Effector memory CD8-positive, alpha-beta T cell (primary cell): ENCODE results near the gene NFILZ.

Experiments
- ATAC-seq: fragments of 150-1000 bp; cut with Tn5 transposase; replicated peaks from 2 replicates; pipeline ENCODE4 v1.10.0; 2021; ENCODE audit warnings: mild to moderate bottlenecking, moderate library complexity
- DNase-seq, 3 experiments: peaks; one replicate each; pipeline ENCODE4 v3.0.0; 2021
- H3K27ac Mint-ChIP-seq, 2 donors: one replicate each; pipeline ENCODE4 v1.8.0; 2022; ENCODE audit warnings: mild to moderate bottlenecking in 2 of 2, mixed read lengths in 2 of 2, moderate library complexity in 2 of 2
- H3K27me3 Mint-ChIP-seq, 2 donors: one replicate each; pipeline ENCODE4 v1.8.0; 2022; ENCODE audit warnings: mixed read lengths in 2 of 2
- H3K36me3 Mint-ChIP-seq: one replicate; pipeline ENCODE4 v1.8.0; 2022; ENCODE audit warnings: mild to moderate bottlenecking, moderate library complexity, mixed read lengths; ENCODE audit not compliant: insufficient read depth
- H3K4me1 Mint-ChIP-seq, 2 donors: one replicate each; pipeline ENCODE4 v1.8.0; 2022; ENCODE audit warnings: low read depth in 2 of 2, mixed read lengths in 2 of 2
- H3K4me3 Mint-ChIP-seq, 2 donors: one replicate each; pipeline ENCODE4 v1.8.0; 2022; ENCODE audit warnings: mild to moderate bottlenecking in 2 of 2, mixed read lengths in 2 of 2, moderate library complexity in 2 of 2
- H3K9me3 Mint-ChIP-seq, 2 donors: one replicate each; pipeline ENCODE4 v1.8.0; 2022; ENCODE audit warnings: mixed read lengths in 2 of 2

Gene NFILZ

GRCh38 chr19:8639821-8640401 lies 9.5 kb downstream of the NFILZ start:
- peaks cover 28 to 34% of the 10 kb centered on the region in 2 donors for H3K27me3 Mint-ChIP-seq
- no peak for ATAC-seq
- H3K27ac Mint-ChIP-seq, result no peak overlapping the region
- no peak for DNase-seq
- no peaks in the 10 kb centered on the region for H3K9me3 Mint-ChIP-seq
- H3K4me3 Mint-ChIP-seq, result no peak overlapping the region
- H3K36me3 Mint-ChIP-seq, result no peaks in the 10 kb centered on the region
- peaks cover 5 to 9% of the 10 kb centered on the region in 2 donors for H3K4me1 Mint-ChIP-seq

DNA sequence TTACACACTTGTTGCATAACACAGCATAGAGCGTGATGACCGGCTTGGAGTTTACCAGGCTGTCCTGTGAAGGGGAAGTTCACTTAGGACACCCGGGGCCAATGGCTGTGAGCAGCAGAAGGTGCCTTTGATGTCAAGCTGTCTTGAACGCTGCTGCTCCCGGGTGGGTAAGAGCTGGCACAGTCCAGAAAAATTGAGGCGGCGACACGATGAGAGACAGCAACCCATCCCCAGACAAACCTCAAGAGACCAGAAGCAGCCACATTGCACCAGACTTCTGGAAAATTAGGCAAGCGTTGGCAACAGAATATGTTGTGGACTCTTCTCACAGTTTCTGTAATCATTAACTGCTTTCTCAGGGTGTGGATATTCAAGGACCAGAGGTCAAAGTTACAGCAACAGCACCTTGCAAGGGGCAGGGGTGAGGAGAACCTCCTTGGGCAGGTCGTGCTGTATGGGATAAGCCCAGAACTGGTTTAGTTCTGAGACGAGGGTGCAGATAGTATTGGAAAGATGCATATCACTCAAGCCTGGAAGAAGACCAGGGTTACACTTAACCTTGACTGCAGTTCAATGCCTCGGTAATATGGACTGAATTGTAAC lies 10.1 kb downstream of the NFILZ start:
- ATAC-seq (no peak), DNase-seq (no peak)
- peaks cover 3 to 9% of the 10 kb centered on the region in 2 donors for H3K4me1 Mint-ChIP-seq
- no peak overlapping the region for H3K27ac Mint-ChIP-seq
- no peaks in the 10 kb centered on the region for H3K9me3 Mint-ChIP-seq
- no peaks in the 10 kb centered on the region for H3K36me3 Mint-ChIP-seq
- H3K27me3 Mint-ChIP-seq, result peaks cover 29 to 33% of the 10 kb centered on the region in 2 donors
- H3K4me3 Mint-ChIP-seq, result no peak overlapping the region

- peaks cover 33 to 40% of the 10 kb centered on the region in 2 donors for H3K27me3 Mint-ChIP-seq
- ATAC-seq, result no peak
- no peak overlapping the region for H3K4me3 Mint-ChIP-seq
These were observed 10.9 kb downstream of the NFILZ start for GRCh38 chr19:8641221-8641907.

DNA sequence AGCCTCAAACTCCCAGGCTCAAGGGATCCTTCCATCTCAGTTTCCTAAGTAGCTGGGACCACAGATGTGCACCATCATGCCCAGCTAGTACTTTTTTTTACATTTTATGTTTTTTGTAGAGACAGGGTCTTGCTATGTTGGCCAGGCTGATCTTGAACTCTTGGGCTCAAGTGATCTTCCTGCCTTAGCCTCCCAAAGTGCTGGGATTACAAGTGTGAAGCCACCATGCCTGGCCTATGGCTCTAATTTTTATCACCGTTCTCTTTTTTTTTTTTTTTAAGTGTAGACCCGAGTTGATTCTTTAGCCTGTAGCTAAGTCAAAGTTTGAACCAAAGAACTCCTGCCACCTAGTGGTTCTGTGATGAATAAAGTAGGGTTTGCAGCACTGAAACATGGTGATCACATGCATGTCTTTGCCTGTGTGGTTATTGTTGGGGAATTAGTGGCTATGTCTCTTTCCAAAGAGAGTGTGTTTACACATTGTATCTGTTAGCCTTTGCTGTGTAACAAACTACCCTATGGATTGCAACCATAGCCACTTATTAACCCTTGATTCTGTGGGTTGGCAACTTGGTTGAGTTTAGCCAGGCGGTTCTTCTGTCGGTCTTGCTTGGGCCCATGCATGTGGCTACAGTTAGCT lies 11.6 kb downstream of the NFILZ start:
- ATAC-seq (peak; percentile 65), DNase-seq (peak; percentile 33 to 40 (median 40))
- no peaks in the 10 kb centered on the region for H3K36me3 Mint-ChIP-seq
- peaks cover 3 to 9% of the 10 kb centered on the region in 2 donors for H3K4me1 Mint-ChIP-seq
- no peak overlapping the region for H3K27ac Mint-ChIP-seq
- no peak overlapping the region for H3K4me3 Mint-ChIP-seq
- no peaks in the 10 kb centered on the region for H3K9me3 Mint-ChIP-seq
- peaks cover 37 to 47% of the 10 kb centered on the region in 2 donors for H3K27me3 Mint-ChIP-seq

More at GRCh38 chr19:8641221-8641907, 10.9 kb downstream of the NFILZ start:
- Mint-ChIP-seq H3K9me3 (no peaks in the 10 kb centered on the region), H3K36me3 (no peaks in the 10 kb centered on the region), H3K4me1 (peaks cover 3 to 9% of the 10 kb centered on the region in 2 donors), H3K27ac (no peak overlapping the region)
- DNase-seq, result no peak

- H3K27ac Mint-ChIP-seq, result no peak overlapping the region
- ATAC-seq, result no peak
- no peaks in the 10 kb centered on the region for H3K9me3 Mint-ChIP-seq
- H3K4me1 Mint-ChIP-seq, result peaks cover 3 to 9% of the 10 kb centered on the region in 2 donors
- no peak overlapping the region for H3K4me3 Mint-ChIP-seq
- DNase-seq, result no peak
- no peaks in the 10 kb centered on the region for H3K36me3 Mint-ChIP-seq
- H3K27me3 Mint-ChIP-seq, result peaks cover 39 to 49% of the 10 kb centered on the region in 2 donors
These were observed 12.1 kb downstream of the NFILZ start for GRCh38 chr19:8642561-8642960.

DNA sequence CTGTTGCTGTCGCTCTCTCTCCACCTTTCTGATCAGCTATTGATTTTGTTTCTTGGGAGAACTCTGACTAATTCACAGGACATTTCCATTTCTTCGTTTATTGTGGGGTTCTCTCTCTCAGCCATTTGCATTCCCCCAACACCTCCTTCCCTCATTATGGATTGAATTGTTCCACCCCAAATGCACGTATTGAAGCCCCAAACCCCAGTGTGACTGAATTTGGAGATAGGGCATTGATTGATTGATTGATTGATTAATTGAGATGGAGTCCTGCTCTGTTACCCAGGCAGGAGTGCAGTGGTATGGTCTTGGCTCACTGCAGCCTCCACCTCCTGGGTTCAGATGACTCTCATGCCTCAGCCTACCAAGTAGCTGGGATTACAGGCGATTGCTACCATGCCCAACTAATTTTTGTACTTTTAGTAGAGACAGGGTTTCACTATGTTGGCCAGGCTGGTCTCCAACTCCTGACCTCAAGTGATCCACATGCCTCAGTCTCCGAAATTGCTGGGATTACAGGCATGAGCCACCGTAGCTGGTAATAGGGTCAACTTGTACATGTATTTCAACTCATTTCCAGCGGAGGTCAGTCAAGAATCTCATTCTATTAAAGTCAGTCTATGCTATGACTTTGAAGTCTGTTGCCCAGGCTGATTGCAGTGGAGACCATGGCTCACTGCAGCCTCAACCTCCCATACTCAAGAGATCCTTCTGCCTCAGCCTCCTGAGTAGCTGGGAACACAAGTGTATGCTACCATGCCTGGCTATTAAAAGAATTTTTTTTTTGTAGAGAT lies 13.6 kb downstream of the NFILZ start:
- Mint-ChIP-seq H3K9me3 (no peaks in the 10 kb centered on the region), H3K4me3 (no peak overlapping the region), H3K4me1 (peaks cover 3 to 5% of the 10 kb centered on the region in 2 donors), H3K36me3 (no peaks in the 10 kb centered on the region), H3K27ac (no peak overlapping the region), H3K27me3 (peaks cover 30 to 38% of the 10 kb centered on the region in 2 donors)
- ATAC-seq (no peak), DNase-seq (no peak)

- Mint-ChIP-seq H3K4me3 (no peak overlapping the region), H3K9me3 (no peaks in the 10 kb centered on the region), H3K36me3 (peaks cover 3% of the 10 kb centered on the region), H3K27ac (no peak overlapping the region), H3K4me1 (peaks cover 0 to 3% of the 10 kb centered on the region in 2 donors), H3K27me3 (peaks cover 20 to 34% of the 10 kb centered on the region in 2 donors)
- ATAC-seq, result no peak
- DNase-seq, result no peak
These were observed 17.8 kb downstream of the NFILZ start for GRCh38 chr19:8648240-8648639.

- peaks cover 0 to 19% of the 10 kb centered on the region in 2 donors for H3K27me3 Mint-ChIP-seq
- H3K36me3 Mint-ChIP-seq, result peaks cover 3% of the 10 kb centered on the region
These were observed 24.3 kb downstream of the NFILZ start for GRCh38 chr19:8654591-8655339.

DNA sequence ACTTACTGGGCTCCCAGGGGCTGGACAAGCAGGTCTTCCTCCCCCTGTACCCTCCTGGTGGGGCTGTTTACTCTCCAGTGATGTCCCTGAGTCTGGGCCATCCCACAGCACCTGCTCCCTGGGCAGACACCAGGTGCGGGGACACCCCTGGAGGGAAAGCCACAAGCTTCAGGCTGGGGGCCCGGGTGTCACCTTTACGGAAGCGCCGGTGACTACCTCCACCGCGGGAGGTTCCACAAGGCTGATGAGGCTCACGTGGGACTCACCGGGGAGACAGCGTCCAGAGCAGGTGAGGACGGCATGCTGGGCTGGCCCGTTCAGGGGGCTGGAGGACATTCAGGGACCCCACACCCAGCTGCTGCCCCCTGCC lies 24.9 kb downstream of the NFILZ start:
- H3K27me3 Mint-ChIP-seq, result peaks cover 0 to 19% of the 10 kb centered on the region in 2 donors
- H3K27ac Mint-ChIP-seq, result peak overlapping the region in 1 of 2 donors; percentile 30
- H3K4me1 Mint-ChIP-seq, result peaks cover 17 to 22% of the 10 kb centered on the region in 2 donors
- H3K4me3 Mint-ChIP-seq, result peak overlapping the region; percentile 53 to 61
- H3K36me3 Mint-ChIP-seq, result peaks cover 3% of the 10 kb centered on the region
- H3K9me3 Mint-ChIP-seq, result no peaks in the 10 kb centered on the region
- peak; percentile 15 to 36 (median 30) for DNase-seq
- ATAC-seq, result peak; percentile 77

More at GRCh38 chr19:8654591-8655339, 24.3 kb downstream of the NFILZ start:
- Mint-ChIP-seq H3K9me3 (no peaks in the 10 kb centered on the region), H3K4me3 (peak overlapping the region; percentile 53 to 61), H3K4me1 (peaks cover 17 to 24% of the 10 kb centered on the region in 2 donors), H3K27ac (peak overlapping the region in 1 of 2 donors; percentile 30)
- peak; percentile 77 for ATAC-seq
- peak; percentile 59 to 62 (median 60) for DNase-seq

DNA sequence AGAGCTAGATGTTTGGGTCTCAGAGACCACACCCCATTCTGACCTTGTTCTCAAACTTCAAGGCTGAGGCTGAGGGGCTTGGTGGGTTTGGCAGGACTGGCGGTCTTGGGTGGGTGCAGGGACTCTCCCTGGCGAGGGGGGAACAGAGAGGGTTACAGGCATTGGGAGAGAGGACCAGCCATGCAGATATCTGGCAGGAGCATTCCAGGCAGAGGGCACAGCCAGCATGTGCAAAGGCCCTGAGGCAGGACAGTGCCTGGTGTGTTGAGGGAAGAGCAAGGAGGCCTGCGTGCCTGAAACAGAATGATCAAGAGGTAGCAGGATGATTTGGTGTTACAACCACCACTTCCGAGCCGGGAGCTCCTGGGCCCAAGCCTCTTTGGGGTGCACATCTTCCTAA lies 27.4 kb downstream of the NFILZ start:
- Mint-ChIP-seq H3K27me3 (peaks cover 0 to 8% of the 10 kb centered on the region in 2 donors), H3K27ac (no peak overlapping the region), H3K4me3 (peak overlapping the region in 1 of 2 donors; percentile 53), H3K9me3 (no peaks in the 10 kb centered on the region), H3K36me3 (peaks cover 6% of the 10 kb centered on the region), H3K4me1 (peaks cover 23 to 28% of the 10 kb centered on the region in 2 donors)
- no peak for ATAC-seq
- no peak for DNase-seq

GRCh38 chr19:8659905-8660304 lies 29.5 kb downstream of the NFILZ start:
- Mint-ChIP-seq H3K36me3 (peaks cover 6% of the 10 kb centered on the region), H3K9me3 (no peaks in the 10 kb centered on the region), H3K4me1 (peaks cover 34 to 35% of the 10 kb centered on the region in 2 donors), H3K27me3 (peaks cover 0 to 8% of the 10 kb centered on the region in 2 donors), H3K27ac (peak overlapping the region in 1 of 2 donors; percentile 62), H3K4me3 (no peak overlapping the region)
- DNase-seq, result no peak
- ATAC-seq, result no peak

DNA sequence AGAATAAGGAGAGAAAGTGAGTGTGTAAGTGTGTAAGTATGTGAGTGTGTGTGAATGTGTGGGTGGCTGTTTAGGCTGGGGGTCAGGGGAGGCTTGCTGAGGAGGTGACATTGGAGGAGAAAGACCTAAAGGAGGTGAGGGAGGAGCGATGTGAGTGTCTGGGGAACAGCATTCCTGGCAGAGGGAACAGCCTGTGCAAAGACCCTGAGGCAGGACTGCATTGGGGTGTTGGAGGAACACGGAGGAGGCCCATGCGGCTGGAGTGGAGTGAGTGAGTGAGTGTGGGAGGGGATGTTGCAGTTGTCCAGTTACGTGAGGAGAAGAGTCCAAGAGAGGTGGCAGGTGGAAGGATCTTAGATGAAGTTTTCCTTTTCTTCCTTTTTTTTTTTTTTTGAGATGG lies 31.8 kb downstream of the NFILZ start:
- H3K27me3 Mint-ChIP-seq, result no peaks in the 10 kb centered on the region
- peaks cover 28 to 40% of the 10 kb centered on the region in 2 donors for H3K4me1 Mint-ChIP-seq
- H3K36me3 Mint-ChIP-seq, result peaks cover 6% of the 10 kb centered on the region
- ATAC-seq (no peak), DNase-seq (no peak)
- no peaks in the 10 kb centered on the region for H3K9me3 Mint-ChIP-seq
- peak overlapping the region in 1 of 2 donors; percentile 3 for H3K27ac Mint-ChIP-seq
- H3K4me3 Mint-ChIP-seq, result no peak overlapping the region
